ENCODE measurements around the gene CUTA. TPM values are rescaled to one million over a fixed set of nuclear protein-coding genes. Genes with fewer than 3 reads are reported as not detected.

The CUTA gene
- total and polyA plus RNA-seq, 3 donors from 2014 or later = 132 to 146 (median 139) TPM

- no peaks in the 10 kb centered on the region for H3K4me1 ChIP-seq
- 84 to 88% methylated on average over 3 of the region's 3 CpGs for WGBS, 2 donors
- intact Hi-C loops (cut with DNase I; ENCODE audit: low total_unique reads) = no loop called here
- no peak overlapping the region for H3K4me3 ChIP-seq
- no peaks in the 10 kb centered on the region for H3K9me3 ChIP-seq
- DNase-seq = no peak
- no peaks in the 10 kb centered on the region for H3K36me3 ChIP-seq (ENCODE audit: low read depth, missing control alignments)
- TF ChIP-seq CTCF (IDR thresholded peaks at IDR 0.05) (no peak), POLR2A (IDR thresholded peaks at IDR 0.05) (no peak)
- no peak overlapping the region for H3K27ac ChIP-seq
- H3K27me3 ChIP-seq = no peaks in the 10 kb centered on the region
Measured at GRCh38 chr6:33445119-33445603, 27.3 kb upstream of the CUTA start.

- Histone ChIP-seq H3K36me3 (ENCODE audit: low read depth, missing control alignments) (no peaks in the 10 kb centered on the region), H3K9me3 (no peaks in the 10 kb centered on the region), H3K4me3 (no peak overlapping the region), H3K4me1 (no peaks in the 10 kb centered on the region), H3K27ac (no peak overlapping the region), H3K27me3 (no peaks in the 10 kb centered on the region)
- 94 to 96% methylated on average over 5 to 18 of the region's 18 CpGs for WGBS, 2 donors
- DNase-seq = no peak
- intact Hi-C loops (cut with DNase I; ENCODE audit: low total_unique reads) = no loop called here
- TF ChIP-seq POLR2A (IDR thresholded peaks at IDR 0.05) = no peak
- no peak for TF ChIP-seq CTCF (IDR thresholded peaks at IDR 0.05)
Measured at GRCh38 chr6:33443619-33444504, 26.0 kb upstream of the CUTA start.

GRCh38 chr6:33443025-33443424, 25.1 kb upstream of the CUTA start:
- Histone ChIP-seq H3K4me1 (no peaks in the 10 kb centered on the region), H3K9me3 (no peaks in the 10 kb centered on the region), H3K36me3 (ENCODE audit: low read depth, missing control alignments) (no peaks in the 10 kb centered on the region), H3K27ac (no peak overlapping the region), H3K27me3 (no peaks in the 10 kb centered on the region), H3K4me3 (no peak overlapping the region)
- DNase-seq = no peak
- 94 to 97% methylated on average over 6 to 15 of the region's 17 CpGs for WGBS, 2 donors
- TF ChIP-seq POLR2A (IDR thresholded peaks at IDR 0.05) (no peak), CTCF (IDR thresholded peaks at IDR 0.05) (no peak)
- intact Hi-C loops (cut with DNase I; ENCODE audit: low total_unique reads) = no loop called here

- DNase-seq = no peak
- Histone ChIP-seq H3K27ac (no peak overlapping the region), H3K9me3 (no peaks in the 10 kb centered on the region), H3K4me1 (no peaks in the 10 kb centered on the region), H3K36me3 (ENCODE audit: low read depth, missing control alignments) (no peaks in the 10 kb centered on the region), H3K27me3 (no peaks in the 10 kb centered on the region), H3K4me3 (no peak overlapping the region)
- intact Hi-C loops (cut with DNase I; ENCODE audit: low total_unique reads) = no loop called here
- 79 to 85% methylated on average over 8 of the region's 8 CpGs for WGBS, 2 donors
- TF ChIP-seq CTCF (IDR thresholded peaks at IDR 0.05) (no peak), POLR2A (IDR thresholded peaks at IDR 0.05) (no peak)
Measured at GRCh38 chr6:33442283-33442682, 24.4 kb upstream of the CUTA start.

All from testis (tissue), 3 donors.